Activated CD8-positive, alpha-beta memory T cell treated with anti-CD3 and anti-CD28 coated beads, Interleukin-2, amount 50 U/mL, for 1 hour (primary cell): Measurements from ENCODE around the gene CAB39L.
"Not testable (repeated sequence)": the region's sequence is repeated elsewhere in the genome, so short reads cannot be mapped to it uniquely, and the experiment has no call there.

Experiments
- DNase-seq: peaks from one replicate; pipeline ENCODE4 v3.0.0-alpha.2; 2020; ENCODE audit errors: extremely low read depth

The CAB39L gene

DNA sequence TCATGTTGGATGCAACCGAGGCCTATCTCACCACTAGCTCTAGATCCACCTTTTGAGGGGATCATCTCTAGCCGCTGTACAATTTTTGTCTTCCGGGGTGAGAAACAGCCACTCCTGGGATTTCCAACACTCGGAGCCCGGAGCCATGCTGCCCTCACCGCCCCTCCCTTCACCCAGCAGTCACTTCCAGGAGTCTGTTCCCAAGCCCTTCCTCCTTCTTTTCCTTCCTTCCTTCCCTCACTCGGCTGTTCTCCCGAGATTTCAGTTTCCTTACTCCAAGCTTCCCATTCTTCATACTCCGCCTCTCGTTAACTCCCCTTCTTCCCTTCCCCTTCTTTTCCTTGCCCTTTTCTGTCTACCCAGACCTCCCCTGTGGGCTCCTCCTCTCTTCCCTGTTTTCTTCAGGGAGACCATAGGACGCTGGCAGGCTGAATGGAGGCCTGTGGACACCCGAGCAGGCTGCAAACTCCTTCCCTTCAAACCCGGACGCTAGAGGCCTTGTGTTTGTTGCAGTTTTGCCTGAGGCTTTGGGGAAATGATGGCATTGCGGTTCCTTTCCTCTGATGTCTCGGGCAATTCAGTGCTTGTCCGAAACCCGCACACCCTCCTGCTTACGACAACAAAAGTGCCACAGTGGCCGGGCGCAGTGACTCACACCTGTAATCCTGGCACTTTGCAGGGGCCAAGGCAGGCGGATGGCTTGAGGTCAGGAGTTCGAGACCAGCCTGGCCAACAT is 96.0 kb downstream of the CAB39L start:
- no peak for DNase-seq

DNA sequence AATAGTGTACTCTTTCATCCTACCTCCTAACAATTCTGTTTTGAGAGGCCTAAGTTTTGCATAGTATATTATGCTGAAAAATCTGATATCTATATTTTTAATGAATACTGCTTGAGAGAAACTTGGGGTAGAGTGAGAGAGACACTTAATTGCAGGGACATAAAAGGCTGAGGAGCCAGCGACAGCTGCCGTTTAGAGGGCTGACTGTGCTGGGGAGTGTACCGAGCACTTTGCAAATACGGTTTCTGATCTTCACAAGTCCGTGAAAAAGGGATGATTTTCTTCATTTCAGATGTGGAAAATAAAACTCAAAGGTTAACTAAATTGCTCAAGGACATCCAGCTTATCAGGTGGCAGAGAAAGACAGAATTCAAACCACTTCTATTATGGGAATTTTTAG is 97.4 kb downstream of the CAB39L start:
- no peak for DNase-seq

DNA sequence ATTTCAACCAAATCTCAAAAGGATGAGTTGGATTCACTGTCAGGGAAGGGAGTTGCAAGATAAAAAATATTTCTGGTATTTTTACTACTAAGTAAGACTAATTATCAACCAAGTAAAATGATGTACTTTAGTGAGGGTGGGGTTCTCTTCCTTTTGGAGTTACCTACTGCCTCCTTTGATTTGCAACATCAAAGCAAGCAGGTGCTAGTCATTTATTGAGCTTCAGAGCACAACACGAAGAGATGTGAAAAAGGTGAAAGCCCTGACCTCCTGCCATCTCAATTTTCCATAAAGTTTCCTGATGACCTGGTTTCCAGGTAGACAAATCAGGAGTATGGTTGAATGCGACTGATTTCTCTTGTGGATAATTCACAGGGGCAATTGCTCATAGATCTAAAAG is 100.1 kb downstream of the CAB39L start:
- no peak for DNase-seq

GRCh38 chr13:49343255-49343654 is 100.6 kb downstream of the CAB39L start:
- DNase-seq = no peak

GRCh38 chr13:49342454-49342853 is 101.4 kb downstream of the CAB39L start:
- no peak for DNase-seq

DNA sequence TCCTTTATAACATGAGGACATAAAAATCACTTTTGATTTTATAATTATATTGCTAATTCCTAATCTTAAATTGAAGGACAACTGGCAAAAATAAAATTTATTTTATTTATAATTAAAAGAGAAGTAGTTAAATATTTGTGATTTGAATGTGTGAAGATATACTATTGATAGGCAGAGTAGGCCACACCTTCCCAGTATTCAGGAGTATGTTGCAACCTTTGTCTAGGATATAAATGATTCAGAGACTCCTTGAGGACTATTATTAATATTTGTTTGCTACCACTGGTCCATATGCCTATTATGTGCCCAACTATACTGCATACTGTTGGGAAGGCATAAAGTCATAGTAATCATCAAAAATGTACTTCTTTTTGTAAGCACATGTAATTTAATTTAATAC is 101.9 kb downstream of the CAB39L start:
- no peak for DNase-seq

- no peak for DNase-seq
Observed at GRCh38 chr13:49341517-49341916, 102.3 kb downstream of the CAB39L start.

DNA sequence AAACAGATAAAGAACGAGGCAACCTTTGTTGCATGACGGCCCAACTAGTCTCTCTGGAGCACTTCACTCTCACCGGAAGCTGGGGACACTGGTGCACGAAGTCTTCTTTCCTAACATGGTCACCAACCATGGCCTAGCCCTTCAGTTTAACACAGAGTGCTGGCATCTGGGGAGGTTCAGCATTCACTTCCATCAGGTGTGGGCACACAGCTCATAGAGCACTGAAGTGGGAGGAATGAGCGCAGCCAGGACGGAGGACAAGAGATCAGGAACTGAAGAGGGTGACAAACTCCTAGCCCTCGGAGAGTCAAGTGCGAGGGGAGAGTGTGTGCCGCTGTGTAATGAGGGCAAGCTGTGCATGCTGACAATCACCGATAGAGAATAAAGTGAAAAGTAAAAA is 103.7 kb downstream of the CAB39L start:
- DNase-seq = no peak

- DNase-seq = no peak
Observed at GRCh38 chr13:49336655-49337054, 107.2 kb downstream of the CAB39L start.

GRCh38 chr13:49330546-49330864 is 113.4 kb downstream of the CAB39L start:
- DNase-seq = no peak

DNA sequence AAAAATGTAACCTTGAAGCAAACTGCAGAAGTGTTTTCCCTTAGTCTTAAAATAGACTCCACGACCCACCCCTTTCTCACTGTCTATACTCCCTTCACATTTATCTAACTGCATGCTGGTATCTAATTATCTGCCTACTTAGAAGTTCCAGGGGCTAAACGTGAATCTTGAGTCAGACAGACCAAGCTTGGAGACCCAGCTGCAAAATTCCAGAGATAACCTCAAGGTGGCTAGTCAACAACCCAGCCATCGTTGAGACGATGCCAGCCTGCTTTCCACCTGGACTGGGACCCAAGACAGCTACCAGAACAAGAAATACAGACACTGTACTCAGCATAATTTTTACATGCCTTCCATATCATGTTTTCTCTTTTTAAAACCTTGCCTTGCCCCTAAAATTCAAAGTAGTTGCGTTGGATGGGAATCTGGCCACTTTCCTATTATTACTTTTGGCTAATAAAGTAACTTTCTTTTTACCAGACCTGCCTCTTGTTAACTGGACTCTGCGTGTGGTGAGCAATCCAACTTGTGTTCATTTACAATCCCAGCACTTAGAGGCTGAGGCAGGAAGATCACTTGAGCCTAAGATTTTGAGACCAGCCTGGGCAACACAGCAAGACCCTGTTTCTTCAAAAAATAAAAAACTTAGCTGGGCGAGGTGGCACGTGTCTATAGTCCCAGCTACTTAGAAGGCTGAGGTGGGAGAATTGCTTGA is 113.9 kb downstream of the CAB39L start:
- no peak for DNase-seq

- not testable (repeated sequence) for DNase-seq
Observed at GRCh38 chr13:49327145-49327544, 116.7 kb downstream of the CAB39L start.

DNA sequence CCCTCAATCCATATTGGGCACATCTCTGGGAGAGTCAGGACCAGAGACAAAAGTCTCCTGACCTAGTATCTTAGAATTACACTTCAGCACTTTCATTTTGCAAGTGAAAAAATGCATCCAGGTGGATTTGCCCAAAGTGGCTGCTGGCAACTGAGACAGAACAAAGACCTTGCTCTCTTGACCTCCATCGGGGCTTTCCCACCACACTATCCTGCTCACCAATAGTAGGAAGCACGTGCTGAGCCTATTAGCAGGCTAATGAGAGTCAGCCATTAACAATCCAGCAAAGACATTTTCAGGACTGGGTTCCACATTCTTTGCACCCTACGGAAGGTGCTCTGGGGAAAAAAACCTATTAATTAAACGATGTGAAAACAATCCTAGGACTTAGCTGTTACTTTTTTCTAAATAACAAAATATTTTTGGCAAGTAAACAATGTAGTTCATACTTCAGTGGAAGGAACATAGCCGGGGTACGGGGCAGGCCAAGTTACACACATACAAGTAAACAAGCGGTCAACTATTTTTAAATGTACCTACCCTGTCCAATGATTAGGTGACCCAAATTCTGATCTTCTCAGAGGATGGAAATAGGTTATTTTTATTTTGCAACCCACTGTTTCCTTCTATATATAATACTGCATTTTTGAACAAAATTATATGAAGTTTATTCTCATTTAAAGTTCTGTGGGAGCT is 117.5 kb downstream of the CAB39L start:
- DNase-seq = no peak

DNA sequence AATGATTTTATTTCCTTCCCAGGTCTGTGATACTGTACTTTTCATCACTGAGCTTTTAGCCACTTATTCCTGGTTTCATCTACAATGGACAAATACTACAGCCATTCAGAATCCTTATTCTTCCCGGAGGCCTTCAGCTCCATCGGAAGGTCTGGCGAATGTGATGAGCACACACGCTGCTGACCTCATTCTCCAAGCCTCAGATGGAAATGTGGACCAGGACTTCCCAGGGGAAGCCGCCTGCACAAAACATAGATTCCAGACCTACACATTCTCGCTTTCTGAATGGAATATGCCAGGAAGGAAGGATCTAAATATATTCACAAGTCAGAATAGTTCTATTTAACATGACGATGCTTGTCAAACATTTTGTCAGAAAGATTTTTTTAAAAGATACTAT is 120.5 kb downstream of the CAB39L start:
- no peak for DNase-seq

- no peak for DNase-seq
Observed at GRCh38 chr13:49322702-49323101, 121.2 kb downstream of the CAB39L start.

- DNase-seq = no peak
Observed at GRCh38 chr13:49320975-49321374, 122.9 kb downstream of the CAB39L start.

DNA sequence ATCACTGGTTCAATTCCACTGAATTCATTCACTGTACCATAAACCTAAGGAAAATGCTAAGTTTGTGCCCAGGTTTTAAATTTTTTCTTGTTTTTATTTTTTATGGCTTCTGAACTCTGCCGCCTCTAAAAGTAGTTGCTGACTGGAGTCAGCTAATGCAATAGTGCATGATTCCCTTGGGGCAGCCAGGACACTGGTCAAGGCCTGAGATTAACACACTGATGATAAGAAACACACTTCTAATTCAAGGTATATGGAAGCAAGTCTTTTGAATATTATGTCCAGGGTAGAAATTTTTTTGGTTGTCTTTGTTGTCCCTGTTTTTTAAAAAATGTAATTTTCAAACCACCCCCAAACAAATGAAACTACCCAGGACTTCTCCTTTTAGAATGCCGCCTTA is 123.9 kb downstream of the CAB39L start:
- DNase-seq = no peak

DNA sequence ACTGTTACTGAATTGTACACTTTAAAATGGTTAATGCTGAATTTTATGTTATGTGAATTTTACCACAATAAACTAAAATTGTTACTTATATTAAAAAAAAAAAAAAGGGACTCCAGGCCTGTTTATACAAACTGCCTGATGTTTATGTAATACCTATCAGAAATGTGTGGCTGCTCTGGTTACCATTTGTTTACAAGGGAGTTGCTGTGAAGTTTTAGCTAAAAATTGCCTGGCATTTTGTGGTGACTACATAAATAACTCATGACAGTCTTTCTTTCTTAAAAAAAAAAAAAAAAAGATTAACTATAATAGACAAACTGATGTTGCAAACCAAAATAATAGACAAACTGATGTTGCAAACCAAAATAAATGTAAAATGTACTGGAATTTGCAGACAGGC is 124.3 kb downstream of the CAB39L start:
- no peak for DNase-seq

- DNase-seq = no peak
Observed at GRCh38 chr13:49315756-49316482, 127.9 kb downstream of the CAB39L start.

DNA sequence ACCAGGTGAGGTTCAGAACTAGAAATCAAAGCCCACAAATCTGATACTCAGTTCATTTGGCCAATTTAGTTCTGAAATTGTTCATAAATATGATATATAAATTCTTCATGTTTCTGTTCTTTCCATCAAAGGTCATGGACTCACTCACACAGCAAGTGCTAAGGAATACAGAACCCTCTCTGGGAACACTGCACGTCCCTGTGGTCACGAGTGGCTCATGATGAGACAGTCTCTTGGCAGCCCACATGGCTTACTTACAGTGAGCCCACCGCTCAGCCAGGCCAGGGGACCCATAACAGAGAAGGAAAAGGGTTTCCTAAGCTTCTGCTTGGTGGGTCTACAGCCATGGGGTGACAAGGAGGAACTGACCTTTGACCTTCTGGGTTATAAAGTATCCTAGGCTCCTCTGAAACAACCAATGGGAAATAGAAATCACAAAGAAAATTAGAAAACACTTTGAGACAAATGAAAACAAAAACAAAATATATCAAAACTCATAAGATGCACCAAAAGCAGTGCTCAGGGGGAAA is 128.8 kb downstream of the CAB39L start:
- no peak for DNase-seq

DNA sequence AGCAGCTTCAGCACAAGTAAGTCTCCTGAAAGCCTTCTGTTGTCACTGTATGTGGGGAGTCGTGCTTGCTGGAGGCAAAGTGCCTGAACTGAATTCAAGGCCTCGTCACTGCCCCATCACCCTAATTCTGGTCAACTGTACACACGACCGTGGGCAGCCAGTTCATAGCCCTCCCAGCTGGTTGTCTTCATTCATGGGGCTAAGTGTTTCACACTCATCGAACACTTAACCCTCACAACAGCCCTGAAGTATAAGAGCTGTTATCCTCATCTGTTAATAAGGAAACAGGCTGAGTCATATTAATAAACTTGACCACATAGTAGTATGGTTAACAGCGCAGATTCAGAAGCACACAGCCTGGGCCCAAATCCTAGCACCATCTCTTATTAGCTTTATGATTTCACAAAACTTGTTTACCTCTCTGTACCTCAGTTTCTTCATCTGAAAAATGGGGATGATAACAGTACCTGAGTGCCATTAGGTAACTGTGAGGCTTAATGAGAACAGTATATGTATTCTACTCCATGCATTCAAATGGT is 129.5 kb downstream of the CAB39L start:
- no peak for DNase-seq

DNA sequence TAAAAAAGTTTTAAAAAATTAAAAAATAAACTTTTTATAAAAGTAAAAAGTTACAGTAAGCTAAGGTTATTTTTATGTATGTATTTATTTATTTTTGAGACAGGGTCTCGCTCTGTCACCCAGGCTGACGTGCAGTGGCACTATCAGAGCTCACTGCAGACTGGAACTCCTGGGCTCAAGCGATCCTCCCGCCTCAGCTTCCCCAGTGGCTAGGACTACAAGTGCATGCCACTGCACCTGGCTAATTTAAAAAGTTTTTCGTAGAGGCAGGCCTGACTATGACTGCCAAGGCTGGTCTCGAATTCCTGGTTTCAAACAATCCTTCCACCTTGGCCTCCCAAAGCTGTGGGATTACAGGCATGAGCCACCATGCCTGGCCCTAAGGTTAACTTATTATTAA is 132.0 kb downstream of the CAB39L start:
- no peak for DNase-seq
